Right lobe of liver (tissue), 6 donors: ENCODE data around the gene SLC16A8. TPM values are rescaled to one million over a fixed set of nuclear protein-coding genes. Genes with fewer than 3 reads are reported as not detected.

ENCODE experiments used
- ATAC-seq, 4 donors: fragments of 200-7000 bp; cut with Tn5 transposase; one replicate each; pipeline ENCODE4 v1.9.1; 2020; ENCODE audit warnings: mild to moderate bottlenecking in 4 of 4, moderate library complexity in 4 of 4
- DNase-seq, 3 donors: peaks; one replicate each; pipeline ENCODE4 v3.0.0-alpha.2; 2020
- H3K27ac ChIP-seq, 3 donors: fragments of 200-600 bp; one replicate each; pipeline ENCODE4 v1.8.0; 2022
- H3K27me3 ChIP-seq, 2 donors: fragments of 200-600 bp; one replicate each; pipeline ENCODE4 v1.8.0; 2022
- H3K36me3 ChIP-seq, 4 donors: fragments of 200-600 bp; sonication (generic) in 1 of 4; one replicate each; pipeline versions ENCODE4 v1.5.1 to v1.8.0; 2017 to 2022; ENCODE audit warnings: control low read depth in 1 of 4
- H3K4me1 ChIP-seq, 4 donors: fragments of 200-600 bp; sonication (generic) in 1 of 4; one replicate each; pipeline versions ENCODE4 v1.5.1 to v1.8.0; 2017 to 2022; ENCODE audit warnings: control low read depth in 1 of 4
- H3K4me3 ChIP-seq, 3 donors: fragments of 200-600 bp; one replicate each; pipeline ENCODE4 v1.8.0; 2022
- H3K9me3 ChIP-seq, 4 donors: fragments of 200-600 bp; sonication (generic) in 1 of 4; one replicate each; pipeline versions ENCODE4 v1.5.1 to v1.8.0; 2017 to 2022; ENCODE audit warnings: control low read depth in 1 of 4
- POLR2A ChIP-seq: fragments of 450-650 bp; IDR thresholded peaks from one replicate; pipeline ENCODE4 v1.6.1; 2017; ENCODE audit warnings: antibody characterized with exemption, mild to moderate bottlenecking
- WGBS: methylation state at CpG from one replicate; pipeline ENCODE4 v1.1.6; 2018; ENCODE audit warnings: low coverage, low lambda C conversion rate; ENCODE audit not compliant: insufficient coverage; ENCODE audit errors: missing lambda C conversion rate; 5-methylcytosine and 5-hydroxymethylcytosine counted together
- intact Hi-C, 2 donors: fragments of 100-400 bp; cut with DNase I; formaldehyde crosslinking; loops; one replicate each; pipeline versions ENCODE4 v1.11.2 to v1.14.1; 2022
- total RNA-seq, 6 experiments: library from RNA; depleted of rRNA in 2 of 6; stranded (reverse); fragments of >200 nt in 2 of 6; fragmentation: NEBNext Ultra II Directional in 3 of 6; extraction: Animal tissue kit (Norgen Biotek cat#: 25700) in 3 of 6; gene quantifications; one replicate each; pipeline versions ENCODE4 v1.1.0 to v1.2.4, GENCODE V29; 2016 to 2023
- TF ChIP-seq, protein P1 (sequence below), 4 donors: fragments of 200-600 bp in 3 of 4; fragments of 450-650 bp in 1 of 4; IDR thresholded peaks; one replicate each; pipeline versions ENCODE4 v1.5.1 to v1.8.0; 2016 to 2022; ENCODE audit warnings: antibody characterized with exemption in 4 of 4, mild to moderate bottlenecking in 2 of 4
- donor health status: DM: no; HTN: yes; CAD: no.
- donor health status: DM: no; HTN: no; CAD: no.
- donor health status: DM: no; HTN: no; CAD: no.
- donor health status: DM: no; HTN: yes; CAD: no.
- donor health status: DM: no; HTN: yes; CAD: no.

The SLC16A8 gene
- total RNA-seq, 6 experiments from 2014 or later = not detected

DNA sequence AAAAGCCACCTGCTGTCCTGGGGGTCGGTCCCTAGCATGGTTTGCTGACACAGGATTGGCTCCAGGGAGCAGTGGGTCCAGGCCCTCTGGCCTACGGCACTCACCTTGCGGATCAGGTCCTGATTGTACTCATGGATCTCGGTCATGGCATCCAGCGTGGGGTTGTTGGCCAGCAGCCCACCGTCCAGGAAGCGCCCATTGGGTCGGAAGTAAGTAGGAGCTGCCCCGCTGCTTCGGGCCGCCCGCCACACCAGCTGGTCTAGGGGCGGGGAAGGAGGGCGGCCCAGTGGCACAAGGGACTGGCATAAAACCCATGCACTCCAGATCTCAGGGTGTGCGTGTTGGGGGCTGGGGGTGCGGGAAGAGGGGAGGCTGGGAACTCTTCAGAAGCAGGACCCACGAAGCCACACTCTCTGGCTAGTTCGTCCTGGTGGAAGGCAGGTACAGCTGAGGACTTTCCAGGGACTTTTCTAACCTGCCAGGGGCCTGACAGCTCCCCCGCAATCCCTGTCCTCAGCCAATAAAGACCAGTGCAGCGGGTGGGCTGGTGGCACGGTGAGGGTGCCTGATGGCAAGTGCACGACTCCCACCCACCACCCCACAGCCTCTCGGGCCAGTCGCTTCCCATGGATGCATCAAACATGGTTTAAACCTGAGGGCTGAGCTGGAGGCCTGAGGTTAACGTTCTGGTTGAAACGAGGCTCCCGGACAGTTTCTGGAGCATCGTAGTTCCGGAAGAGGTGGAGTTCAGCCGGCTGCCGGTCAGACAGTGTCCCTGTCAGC lies 31.6 kb upstream of the SLC16A8 start:
- H3K27ac ChIP-seq = no peak overlapping the region
- H3K27me3 ChIP-seq = no peaks in the 10 kb centered on the region
- TF ChIP-seq, protein P1, sequence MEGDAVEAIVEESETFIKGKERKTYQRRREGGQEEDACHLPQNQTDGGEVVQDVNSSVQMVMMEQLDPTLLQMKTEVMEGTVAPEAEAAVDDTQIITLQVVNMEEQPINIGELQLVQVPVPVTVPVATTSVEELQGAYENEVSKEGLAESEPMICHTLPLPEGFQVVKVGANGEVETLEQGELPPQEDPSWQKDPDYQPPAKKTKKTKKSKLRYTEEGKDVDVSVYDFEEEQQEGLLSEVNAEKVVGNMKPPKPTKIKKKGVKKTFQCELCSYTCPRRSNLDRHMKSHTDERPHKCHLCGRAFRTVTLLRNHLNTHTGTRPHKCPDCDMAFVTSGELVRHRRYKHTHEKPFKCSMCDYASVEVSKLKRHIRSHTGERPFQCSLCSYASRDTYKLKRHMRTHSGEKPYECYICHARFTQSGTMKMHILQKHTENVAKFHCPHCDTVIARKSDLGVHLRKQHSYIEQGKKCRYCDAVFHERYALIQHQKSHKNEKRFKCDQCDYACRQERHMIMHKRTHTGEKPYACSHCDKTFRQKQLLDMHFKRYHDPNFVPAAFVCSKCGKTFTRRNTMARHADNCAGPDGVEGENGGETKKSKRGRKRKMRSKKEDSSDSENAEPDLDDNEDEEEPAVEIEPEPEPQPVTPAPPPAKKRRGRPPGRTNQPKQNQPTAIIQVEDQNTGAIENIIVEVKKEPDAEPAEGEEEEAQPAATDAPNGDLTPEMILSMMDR (IDR thresholded peaks at IDR 0.05) = no peak
- ATAC-seq = no peak
- DNase-seq = peak in 1 of 3 donors; percentile 16
- 96% methylated on average over 17 of the region's 31 CpGs for WGBS
- no peaks in the 10 kb centered on the region for H3K36me3 ChIP-seq
- intact Hi-C loops = no loop called here
- H3K4me1 ChIP-seq = peaks cover 0 to 3% (median 0%) of the 10 kb centered on the region in 4 donors
- no peak overlapping the region for H3K4me3 ChIP-seq
- H3K9me3 ChIP-seq = no peaks in the 10 kb centered on the region

DNA sequence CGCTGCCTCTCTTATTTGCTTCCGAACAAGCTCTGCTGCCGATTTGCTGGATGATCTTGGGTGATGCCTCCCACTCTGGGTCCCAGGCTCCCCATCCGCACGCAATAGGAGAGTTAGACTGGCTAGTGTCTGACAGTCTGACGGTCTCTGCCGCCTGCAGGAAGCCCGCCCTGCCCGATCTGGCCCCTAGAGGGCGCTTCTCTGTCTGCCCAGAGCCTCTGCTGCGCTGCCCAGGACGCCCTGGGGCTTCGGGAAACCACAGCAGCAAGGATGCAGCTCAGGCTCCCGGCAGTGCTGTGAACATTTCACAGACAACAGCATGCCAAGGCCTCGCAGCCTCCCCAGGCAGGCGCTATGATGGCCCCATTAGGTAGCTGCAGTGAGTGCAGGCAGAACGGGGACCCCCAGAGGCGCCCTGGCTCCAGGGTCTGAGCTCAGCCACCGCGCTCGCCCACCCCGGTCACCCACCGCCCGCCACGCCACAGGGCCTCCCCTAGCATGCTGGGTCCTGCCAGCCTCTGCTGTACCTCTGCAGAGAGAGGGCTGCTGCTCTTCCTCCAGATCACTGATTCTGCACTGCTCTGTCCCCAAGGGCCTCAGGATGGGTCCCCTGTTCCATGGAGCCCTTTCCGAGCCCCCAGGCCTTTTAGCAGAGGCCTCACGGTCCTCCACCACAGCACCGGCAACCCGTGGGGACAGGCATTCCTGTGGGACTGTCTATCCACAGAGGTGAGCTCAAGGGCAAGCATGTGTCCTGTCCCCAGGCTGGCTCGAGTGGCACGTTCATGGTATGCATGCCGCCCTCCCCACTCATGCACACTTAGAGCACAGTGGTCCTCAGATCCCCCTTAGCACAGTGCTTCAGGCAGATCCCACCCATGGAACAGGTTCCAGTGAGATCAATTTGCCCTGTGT lies 30.8 kb upstream of the SLC16A8 start:
- Histone ChIP-seq H3K27ac (no peak overlapping the region), H3K27me3 (no peaks in the 10 kb centered on the region), H3K36me3 (no peaks in the 10 kb centered on the region), H3K4me3 (no peak overlapping the region), H3K4me1 (peaks cover 0 to 3% (median 0%) of the 10 kb centered on the region in 4 donors), H3K9me3 (no peaks in the 10 kb centered on the region)
- WGBS = 59% methylated on average over 8 of the region's 32 CpGs
- DNase-seq (peak; percentile 87 to 89 (median 88)), ATAC-seq (peak; percentile 89 to 97 (median 91))
- TF ChIP-seq, protein P1 (IDR thresholded peaks at IDR 0.05) = peak; percentile 91 to 96 (median 94)
- TF ChIP-seq POLR2A = no peak
- intact Hi-C loops = no loop called here

DNA sequence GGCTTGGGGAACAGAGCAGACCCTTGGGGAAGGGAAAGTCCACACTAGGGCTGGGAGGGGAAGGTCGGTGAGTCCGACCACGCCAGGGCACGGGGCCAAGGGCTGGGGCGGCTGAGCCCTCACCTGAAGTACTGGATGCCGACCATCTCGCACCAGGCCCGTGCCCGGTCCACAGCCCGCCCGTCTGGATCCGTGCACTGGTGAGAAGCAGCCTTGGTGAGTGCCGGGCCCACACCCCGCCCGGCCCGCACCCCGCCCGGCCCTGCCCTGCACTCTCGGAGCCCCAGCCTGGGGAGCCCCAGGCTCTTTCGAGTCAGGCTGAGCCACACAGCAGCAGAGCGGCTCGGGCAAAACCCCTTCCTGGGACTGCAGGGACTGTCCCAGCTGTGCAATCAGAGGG lies 28.4 kb upstream of the SLC16A8 start:
- Histone ChIP-seq H3K36me3 (no peaks in the 10 kb centered on the region), H3K27ac (no peak overlapping the region), H3K4me1 (peaks cover 0 to 11% (median 5%) of the 10 kb centered on the region in 4 donors), H3K4me3 (no peak overlapping the region), H3K9me3 (no peaks in the 10 kb centered on the region), H3K27me3 (no peaks in the 10 kb centered on the region)
- DNase-seq (peak in 2 of 3 donors; percentile 19 to 47), ATAC-seq (no peak)
- intact Hi-C loops = no loop called here
- WGBS = 82% methylated on average over 2 of the region's 22 CpGs
- TF ChIP-seq, protein P1 (IDR thresholded peaks at IDR 0.05) = no peak
- TF ChIP-seq POLR2A = no peak

DNA sequence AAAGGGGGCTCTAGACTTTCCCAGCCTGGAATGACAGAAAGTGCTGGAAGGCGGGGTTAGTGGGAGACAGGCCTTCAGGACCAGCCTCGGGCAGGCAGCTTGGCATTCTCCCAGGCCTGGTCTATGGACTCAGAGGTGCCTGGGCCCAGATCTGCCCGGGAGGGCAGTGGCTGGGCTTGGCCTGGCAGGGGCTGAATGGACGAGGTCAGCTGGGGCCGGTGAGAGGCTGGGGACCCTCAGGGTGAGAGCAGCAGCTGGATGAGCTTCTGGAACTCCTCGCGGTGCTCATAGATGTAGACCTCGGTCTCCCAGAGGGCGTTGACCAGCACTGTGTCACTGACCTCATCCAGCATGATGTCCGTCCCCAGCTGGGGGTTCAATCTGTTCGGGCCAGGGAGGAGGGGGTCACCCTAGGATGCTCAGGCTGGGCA lies 28.0 kb upstream of the SLC16A8 start:
- no peak overlapping the region for H3K4me3 ChIP-seq
- no peaks in the 10 kb centered on the region for H3K36me3 ChIP-seq
- H3K27ac ChIP-seq = no peak overlapping the region
- DNase-seq (peak in 2 of 3 donors; percentile 42 to 48), ATAC-seq (peak in 1 of 4 donors; percentile 14)
- TF ChIP-seq, protein P1 (IDR thresholded peaks at IDR 0.05) = no peak
- no peak for TF ChIP-seq POLR2A
- H3K9me3 ChIP-seq = no peaks in the 10 kb centered on the region
- no peaks in the 10 kb centered on the region for H3K27me3 ChIP-seq
- H3K4me1 ChIP-seq = peaks cover 0 to 14% (median 7%) of the 10 kb centered on the region in 4 donors
- intact Hi-C loops = no loop called here
- 43% methylated on average over 5 of the region's 11 CpGs for WGBS
